NCI-H1092 treated with DMSO at 0.1 percent for 48 hours (cell line): ENCODE results near the gene RAB21.
"Not testable (repeated sequence)": the region's sequence is repeated elsewhere in the genome, so short reads cannot be mapped to it uniquely, and the experiment has no call there.

ENCODE experiments used
- DNase-seq: peaks from one replicate; lab custom pipeline; 2025; lab: John Stamatoyannopoulos, UW

Gene RAB21

GRCh38 chr12:71752891-71753290 is 1.8 kb upstream of the RAB21 start:
- DNase-seq: no peak

DNA sequence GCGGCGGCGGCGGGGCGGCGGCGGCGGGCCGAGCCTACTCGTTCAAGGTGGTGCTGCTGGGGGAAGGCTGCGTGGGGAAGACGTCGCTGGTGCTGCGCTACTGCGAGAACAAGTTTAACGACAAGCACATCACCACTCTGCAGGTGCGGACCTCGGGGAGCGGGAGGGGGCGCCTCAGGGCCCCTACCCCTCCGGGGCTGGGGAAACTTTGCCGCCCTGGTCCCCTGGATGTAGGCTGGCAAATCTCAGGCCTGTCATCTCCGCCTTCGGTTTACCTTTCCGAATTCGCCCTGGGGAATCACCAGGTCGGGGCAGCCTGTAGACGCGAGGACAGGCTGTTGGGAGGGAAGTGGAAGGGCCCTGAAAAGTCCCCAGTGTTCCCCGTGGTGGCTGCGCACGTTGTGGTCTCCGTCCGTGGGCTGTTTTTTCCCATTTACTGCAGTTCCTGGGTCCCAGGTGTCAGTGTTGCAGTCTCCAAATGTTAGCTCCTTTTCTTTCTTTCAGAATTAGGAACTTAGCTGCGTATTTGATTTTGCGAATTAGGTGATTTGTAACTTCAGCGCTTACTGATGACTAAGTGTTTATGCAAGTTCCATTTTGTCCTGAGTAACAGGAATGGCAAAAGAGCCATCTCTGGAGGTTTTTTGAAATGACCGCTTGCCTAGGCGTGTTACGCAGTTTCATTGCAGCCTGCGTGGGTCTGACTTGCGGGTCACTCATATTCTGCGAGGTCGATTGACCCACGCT is 656 bp downstream of the RAB21 start:
- DNase-seq: no peak

DNA sequence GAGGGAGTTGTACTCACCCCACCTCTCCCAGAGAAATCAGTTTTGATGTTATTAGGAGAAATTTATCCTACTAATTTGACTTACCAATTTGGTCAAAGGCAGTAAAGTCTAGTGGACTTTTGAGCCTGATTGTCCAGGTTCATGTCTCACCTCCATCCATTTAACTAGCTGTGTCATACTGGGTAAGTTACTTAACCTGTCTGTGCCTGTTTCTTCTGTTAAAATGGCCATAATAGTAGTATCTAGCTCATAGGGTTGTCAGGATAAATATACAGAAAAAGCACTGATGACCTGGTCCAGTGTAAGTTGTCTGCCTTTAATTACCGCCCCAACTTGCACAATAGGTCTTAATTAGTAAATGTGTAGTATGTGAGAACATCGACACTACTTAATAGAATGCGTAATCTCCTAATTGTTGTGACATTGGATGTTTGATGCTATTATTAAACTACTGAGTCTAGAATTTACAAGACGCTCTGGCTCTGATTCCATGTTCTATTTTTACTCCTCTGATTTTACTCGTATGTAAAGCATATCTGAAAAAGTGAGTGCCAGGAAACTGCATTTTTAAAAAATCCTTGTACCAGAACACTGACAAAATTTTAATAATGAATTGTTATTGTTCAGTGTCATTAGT is 1.5 kb downstream of the RAB21 start:
- DNase-seq: no peak

DNA sequence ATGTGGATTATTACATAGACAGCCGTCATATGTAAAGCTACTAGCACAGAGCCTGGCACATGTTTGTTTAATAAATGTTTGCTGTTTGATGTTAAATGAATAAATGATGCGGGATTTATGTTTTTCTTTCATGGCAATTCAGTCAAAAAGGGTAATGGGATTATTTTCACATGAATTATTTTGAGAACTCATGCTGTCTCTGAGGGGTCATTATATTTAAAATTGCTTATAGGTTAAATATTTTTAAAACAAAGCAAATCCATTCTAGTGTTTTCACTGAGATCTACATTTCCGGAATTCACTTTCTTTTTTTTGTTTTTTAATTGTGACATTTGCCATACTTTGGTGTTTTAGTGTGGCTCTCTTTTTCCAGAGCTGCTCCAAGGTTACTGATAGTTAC is 5.3 kb downstream of the RAB21 start:
- DNase-seq: no peak

DNA sequence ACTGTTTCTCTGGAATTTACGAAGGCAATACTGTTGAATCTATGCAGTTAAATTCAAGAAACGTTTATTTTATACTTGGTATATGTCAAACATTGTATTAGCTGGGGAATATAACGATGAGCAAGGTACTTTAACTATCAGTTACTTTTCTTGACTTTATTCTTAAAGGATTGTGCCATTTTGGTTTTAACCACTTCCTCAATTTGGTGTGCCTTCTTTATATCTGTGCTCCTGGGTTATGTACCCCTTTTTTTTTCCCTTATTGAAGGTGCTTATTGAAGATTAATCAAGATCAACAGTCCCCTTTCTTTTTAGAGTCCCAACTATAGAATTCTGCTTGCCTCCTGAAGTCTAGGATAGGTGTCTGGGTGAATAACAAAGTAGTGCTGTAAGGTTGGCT is 5.8 kb downstream of the RAB21 start:
- DNase-seq: no peak

DNA sequence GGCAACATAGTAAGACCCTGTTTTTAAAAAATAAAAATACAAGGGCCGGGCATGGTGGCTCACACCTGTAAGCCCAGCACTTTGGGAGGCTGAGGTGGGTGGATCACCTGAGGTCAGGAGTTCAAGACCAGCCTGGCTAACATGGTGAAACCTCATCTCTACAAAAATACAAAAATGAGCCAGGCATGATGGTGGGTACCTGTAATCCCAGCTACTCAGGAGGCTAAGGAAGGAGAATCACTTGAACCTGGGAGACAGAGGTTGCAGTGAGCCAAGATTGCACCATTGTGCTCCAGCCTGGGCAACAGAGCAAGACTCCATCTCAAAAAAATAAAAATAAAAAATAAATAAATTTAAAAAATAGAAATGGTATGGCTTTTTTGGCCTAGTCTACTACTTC is 6.7 kb downstream of the RAB21 start:
- DNase-seq: not testable (repeated sequence)

- no peak for DNase-seq
Observed at GRCh38 chr12:71763677-71764379, 9.2 kb downstream of the RAB21 start.

DNA sequence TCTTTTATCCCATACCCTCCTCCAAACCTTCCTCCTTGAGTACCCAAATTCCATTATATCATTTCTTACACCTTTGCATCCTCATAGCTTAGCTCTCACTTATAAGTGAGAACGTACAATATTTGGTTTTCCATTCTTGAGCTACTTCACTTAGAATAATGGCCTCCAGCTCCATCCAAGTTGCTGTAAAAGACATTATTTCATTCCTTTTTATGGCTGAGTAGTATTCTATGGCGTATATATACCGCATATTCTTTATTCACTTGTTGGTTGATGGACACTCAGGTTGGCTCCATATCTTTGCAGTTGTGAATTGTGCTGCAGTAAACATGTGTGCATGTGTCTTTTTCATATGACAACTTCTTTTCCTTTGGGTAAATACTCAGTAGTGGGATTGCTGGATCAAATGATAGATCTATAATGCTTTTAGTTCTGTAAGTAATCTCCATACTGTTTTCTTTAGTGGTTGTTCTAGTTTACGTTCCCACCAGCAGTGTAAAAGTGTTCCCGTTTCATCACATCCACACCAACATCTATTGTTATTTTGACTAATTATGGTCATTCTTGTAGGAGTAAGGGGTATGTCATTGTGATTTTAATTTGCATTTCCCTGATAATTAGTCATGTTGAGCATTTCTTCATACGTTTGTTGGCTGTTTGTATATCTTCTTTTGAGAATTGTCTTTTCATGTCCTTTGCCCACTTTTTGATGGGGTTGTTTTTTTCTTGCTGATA is 10.1 kb downstream of the RAB21 start:
- DNase-seq: no peak

DNA sequence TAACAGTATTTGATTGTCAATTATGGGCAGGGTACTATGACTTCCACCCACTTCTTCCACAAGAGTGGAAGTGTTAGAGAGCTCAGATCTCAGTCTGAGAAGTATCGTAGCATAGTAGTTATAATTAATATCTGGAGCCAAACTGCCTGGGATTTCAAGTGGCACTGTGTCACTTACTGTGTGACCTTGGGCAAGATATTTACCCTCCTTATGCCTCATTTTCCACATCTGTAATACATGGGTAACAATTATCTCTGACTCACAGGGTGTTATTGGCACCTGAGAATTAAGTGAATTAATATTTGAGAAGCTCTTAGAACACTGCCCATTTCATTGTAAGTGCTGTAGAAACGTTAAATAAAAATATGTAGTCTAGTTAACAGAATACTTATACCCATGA is 11.5 kb downstream of the RAB21 start:
- no peak for DNase-seq

DNA sequence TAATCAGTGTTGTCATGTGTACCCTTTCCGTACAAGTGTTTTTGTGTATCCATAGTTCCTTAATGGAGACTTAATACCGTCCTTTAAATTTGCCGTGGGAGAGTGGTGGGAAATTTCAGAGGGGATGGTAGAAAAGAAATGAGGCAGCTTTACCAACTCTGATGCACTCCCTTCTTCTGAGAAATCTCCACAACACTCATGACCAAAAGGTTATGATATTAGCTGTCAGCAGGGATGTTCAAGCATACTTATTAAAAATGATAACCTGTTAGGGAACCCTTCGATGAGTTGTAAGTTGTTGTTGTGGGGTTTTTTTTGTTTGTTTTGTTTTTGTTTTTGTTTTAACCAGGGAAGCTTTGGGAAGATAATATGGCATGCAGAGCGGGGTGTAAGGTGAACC is 12.5 kb downstream of the RAB21 start:
- DNase-seq: no peak

DNA sequence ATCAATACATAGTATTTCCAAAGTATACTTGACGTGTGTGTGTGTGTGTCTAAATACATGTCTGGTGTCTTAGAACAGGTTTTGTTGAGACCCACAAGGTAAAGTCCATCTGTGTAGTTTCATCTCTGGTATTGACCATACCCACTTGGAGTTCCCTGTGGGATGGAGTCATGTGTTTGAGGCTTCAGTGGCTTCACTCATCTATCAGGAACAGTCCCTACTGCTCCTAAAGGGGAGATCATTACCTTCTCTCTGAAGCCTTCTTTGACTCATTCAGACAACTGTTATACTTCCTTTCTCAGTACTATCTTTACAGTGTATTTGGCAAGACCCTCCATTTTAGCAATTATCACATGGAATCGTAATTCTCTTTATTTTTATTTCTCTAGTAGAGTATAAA is 14.2 kb downstream of the RAB21 start:
- no peak for DNase-seq

GRCh38 chr12:71771069-71771468 is 16.4 kb downstream of the RAB21 start:
- DNase-seq: no peak

DNA sequence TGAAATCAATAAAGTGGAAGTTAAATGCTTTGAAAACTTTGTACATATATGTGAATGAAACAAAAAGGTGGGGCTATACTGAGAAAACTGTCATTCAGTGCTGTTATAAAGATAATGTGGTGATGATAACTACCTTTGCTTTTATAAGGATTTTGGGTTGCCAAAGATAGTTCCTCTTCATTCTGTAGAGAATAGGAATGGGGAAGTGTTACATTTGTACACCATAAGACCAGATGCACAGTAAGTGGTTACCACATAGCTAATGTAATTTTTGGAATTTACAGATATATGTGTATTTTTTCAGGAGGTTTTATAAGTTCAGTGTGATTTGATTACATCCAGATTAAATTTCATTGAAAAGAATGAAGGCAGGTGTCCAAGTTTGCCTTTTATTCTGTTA is 18.1 kb downstream of the RAB21 start:
- no peak for DNase-seq

DNA sequence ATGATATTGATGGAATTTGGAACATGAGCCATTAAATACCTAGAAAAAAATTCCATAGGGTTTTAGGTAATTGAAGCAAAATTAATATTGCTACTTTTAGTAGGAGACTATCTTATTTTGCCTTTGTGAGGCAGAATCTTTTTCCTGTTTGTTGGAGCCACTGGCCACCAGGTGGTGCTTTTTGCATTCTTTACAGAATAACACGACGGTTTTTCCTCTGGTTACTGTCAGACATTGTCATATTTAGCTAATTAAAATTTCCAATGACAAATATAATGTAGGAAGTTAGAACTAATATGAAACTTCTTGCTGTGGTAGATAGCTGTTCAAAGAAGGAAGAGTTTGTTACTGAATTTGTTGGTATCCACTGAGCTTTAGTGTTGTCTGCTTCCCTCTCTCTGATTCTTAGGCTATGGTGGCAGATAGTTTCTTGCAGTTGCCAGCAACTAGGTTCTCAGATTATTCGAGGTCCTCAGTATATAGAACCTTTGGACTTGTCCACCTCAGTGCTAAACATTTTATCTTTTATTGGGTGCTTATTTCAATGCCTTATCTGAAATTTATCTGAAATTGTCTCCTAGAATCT is 25.7 kb downstream of the RAB21 start:
- peak; percentile 36 for DNase-seq

- no peak for DNase-seq
Observed at GRCh38 chr12:71782017-71782416, 27.4 kb downstream of the RAB21 start.

DNA sequence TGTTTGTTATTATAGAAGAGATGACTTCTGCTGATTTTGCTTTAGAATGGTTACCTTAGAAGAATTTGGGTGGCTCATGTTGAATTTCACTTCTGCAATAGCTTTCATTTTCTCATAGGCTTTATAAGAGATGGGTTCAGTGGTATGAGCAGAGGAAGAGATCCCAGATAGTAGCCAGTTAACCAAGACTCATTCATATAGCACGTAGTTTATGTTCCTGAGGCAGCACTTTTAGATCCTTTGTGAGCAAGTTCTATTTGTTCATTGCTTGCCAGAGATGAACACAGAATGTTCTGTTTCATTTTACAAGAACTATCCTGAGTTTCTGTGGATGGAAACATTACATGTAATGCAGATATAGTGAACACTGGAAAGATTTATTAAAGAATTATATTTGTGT is 32.2 kb downstream of the RAB21 start:
- DNase-seq: no peak

DNA sequence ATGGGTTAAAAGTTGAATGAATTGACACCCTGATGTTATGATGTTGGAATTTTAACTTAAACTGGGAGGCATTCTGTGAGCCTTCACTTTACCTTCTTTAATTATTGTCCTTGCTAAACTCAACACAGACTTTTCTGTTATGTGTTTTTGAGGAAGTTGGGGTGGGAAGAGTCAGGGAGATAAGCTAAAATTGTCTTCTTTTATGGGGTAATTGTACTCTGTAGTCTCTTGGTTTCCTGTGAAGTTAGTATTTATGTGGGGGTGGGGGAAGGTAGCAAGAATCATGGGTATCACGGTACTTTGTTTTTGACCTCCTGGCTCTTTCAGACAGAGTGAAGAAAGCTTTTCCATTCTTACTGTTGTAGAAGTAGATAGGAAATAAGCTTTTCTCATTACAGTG is 32.9 kb downstream of the RAB21 start:
- DNase-seq: no peak

GRCh38 chr12:71790331-71790730 is 35.7 kb downstream of the RAB21 start:
- no peak for DNase-seq

DNA sequence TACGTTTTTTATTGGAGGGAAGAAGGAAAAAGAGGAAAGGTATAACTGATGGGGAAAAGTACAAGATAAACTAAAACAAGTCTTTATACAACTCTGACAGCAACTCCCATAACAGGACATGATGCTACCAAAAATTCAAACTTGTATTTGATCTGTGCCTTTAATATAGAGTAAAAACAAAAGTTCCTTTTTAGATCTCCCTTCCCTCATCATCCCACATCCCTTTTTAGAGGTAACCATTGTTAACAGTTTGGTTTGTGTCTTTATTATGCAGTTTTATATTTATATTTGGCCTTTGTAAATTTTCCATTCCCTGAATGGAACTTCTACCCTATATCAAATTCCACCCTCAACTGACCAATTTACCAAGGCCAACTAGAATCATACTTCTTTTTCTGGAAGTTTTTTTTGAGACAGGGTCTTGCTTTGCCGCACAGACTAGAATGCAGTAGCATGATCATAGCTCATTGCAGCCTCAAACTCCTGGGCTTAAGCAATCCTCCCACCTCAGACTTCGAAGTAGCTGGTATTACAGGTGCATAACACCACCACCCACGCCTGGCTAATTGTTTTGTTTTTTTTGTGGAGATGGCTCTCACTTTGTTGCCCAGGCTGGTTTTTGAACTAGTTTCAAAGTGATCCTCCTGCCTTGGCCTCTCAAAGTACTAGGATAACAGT is 36.9 kb downstream of the RAB21 start:
- no peak for DNase-seq

DNA sequence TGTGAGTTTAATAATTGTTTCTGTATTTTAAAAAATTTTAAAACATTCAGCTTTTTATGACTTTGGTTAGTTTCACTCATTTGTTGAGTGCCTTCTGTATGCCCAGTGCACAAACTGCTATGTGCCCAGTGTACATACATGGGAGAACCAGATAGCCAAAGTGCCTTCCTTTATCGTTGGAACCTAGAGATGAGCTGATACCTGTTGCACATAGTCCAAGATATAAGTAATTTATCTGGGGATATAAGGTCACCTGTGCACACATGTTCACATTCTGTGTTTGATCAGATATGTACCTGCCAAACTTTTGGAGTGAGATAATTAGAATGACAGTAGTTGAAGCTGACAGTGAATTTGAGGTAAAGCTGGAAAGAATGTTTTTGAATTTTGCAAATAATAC is 37.9 kb downstream of the RAB21 start:
- DNase-seq: no peak

GRCh38 chr12:71795901-71796300 is 41.2 kb downstream of the RAB21 start:
- DNase-seq: no peak

DNA sequence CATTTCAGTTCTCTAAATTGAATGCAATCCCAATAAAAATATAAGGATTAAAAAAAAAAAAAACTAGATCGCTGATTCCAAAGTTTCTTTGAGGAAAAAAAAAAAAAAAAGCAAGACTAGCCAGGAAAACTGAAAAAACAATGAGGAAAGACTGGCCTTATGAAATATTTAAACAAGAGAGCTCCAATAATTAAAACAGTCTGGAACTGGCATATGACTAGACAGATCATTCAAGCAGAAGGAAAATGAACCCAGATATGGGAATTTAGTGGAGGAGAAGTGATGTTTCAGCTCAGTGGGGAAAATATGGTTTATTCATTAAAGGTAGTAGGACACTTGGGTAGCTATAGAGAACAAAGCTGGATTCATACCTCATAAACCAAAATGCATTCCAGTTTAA is 42.9 kb downstream of the RAB21 start:
- DNase-seq: no peak
